Breast epithelium (tissue), 4 donors: ENCODE results near the gene ZNF629. TPM values are rescaled to one million over a fixed set of nuclear protein-coding genes. Genes with fewer than 3 reads are reported as not detected.
A peak's percentile ranks its signal among the peaks of the same experiment; 100 is the strongest.

Source experiments
- DNase-seq, 2 donors: peaks; one replicate each; pipeline ENCODE4 v3.0.0-alpha.2; 2019; ENCODE audit warnings: low spot score in 2 of 2
- H3K27ac ChIP-seq, 2 donors: fragments of 200-600 bp; sonication (generic) in 1 of 2; one replicate each; pipeline ENCODE4 v1.5.1; 2016 to 2019; ENCODE audit warnings: mild to moderate bottlenecking in 1 of 2
- H3K27me3 ChIP-seq, 2 donors: fragments of 200-600 bp; sonication (generic) in 1 of 2; one replicate each; pipeline versions ENCODE4 v1.5.1 to v1.6.0; 2017 to 2019; ENCODE audit warnings: control low read depth in 1 of 2, mild to moderate bottlenecking in 1 of 2
- H3K36me3 ChIP-seq: fragments of 200-600 bp; one replicate; pipeline ENCODE4 v1.5.1; 2019
- H3K4me1 ChIP-seq, 2 donors: fragments of 200-600 bp; sonication (generic); one replicate each; pipeline ENCODE4 v1.5.1; 2016 to 2019; ENCODE audit warnings: control low read depth in 1 of 2
- H3K4me3 ChIP-seq, 3 donors: fragments of 200-600 bp; sonication (generic); 1 replicate in 2 of 3; 2 replicates in 1 of 3; pipeline ENCODE4 v1.5.1; 2016 to 2019; ENCODE audit warnings: mild to moderate bottlenecking in 3 of 3, moderate library complexity in 2 of 3
- H3K9me3 ChIP-seq, 2 donors: fragments of 200-600 bp; sonication (generic) in 1 of 2; one replicate each; pipeline ENCODE4 v1.5.1; 2016 to 2019; ENCODE audit warnings: control low read depth in 1 of 2
- POLR2A ChIP-seq: fragments of 450-650 bp; IDR thresholded peaks from one replicate; pipeline ENCODE4 v1.6.1; 2016; ENCODE audit warnings: antibody characterized with exemption, mild to moderate bottlenecking, moderate library complexity
- POLR2AphosphoS5 ChIP-seq, 3 donors: sonication (generic); formaldehyde crosslinking; IDR thresholded peaks; one replicate each; pipeline ENCODE4 v1.6.1; 2017; ENCODE audit warnings: antibody characterized with exemption in 3 of 3
- intact Hi-C: fragments of 100-400 bp; cut with DNase I; formaldehyde crosslinking; loops from one replicate; pipeline ENCODE4 v1.15.1; 2023; ENCODE audit warnings: low total_unique reads
- total RNA-seq, 3 donors: library from RNA; depleted of rRNA; stranded (reverse); fragments of >200 nt; gene quantifications; one replicate each; pipeline ENCODE4 v1.1.0, GENCODE V29; 2016
- TF ChIP-seq, protein P1 (sequence below), 3 donors: fragments of 450-650 bp; IDR thresholded peaks; one replicate each; pipeline ENCODE4 v1.5.1; 2016 to 2017; ENCODE audit warnings: antibody characterized with exemption in 3 of 3, mild to moderate bottlenecking in 3 of 3, moderate library complexity in 3 of 3

ZNF629 gene
- total RNA-seq, 3 donors from 2014 or later, result 9.4 to 16.2 (median 10.5) TPM

GRCh38 chr16:30753596-30753995, 33.4 kb downstream of the ZNF629 start:
- peak overlapping the region in 1 of 2 donors; percentile 12 for H3K27ac ChIP-seq
- intact Hi-C loops, result no loop called here
- TF ChIP-seq, protein P1, sequence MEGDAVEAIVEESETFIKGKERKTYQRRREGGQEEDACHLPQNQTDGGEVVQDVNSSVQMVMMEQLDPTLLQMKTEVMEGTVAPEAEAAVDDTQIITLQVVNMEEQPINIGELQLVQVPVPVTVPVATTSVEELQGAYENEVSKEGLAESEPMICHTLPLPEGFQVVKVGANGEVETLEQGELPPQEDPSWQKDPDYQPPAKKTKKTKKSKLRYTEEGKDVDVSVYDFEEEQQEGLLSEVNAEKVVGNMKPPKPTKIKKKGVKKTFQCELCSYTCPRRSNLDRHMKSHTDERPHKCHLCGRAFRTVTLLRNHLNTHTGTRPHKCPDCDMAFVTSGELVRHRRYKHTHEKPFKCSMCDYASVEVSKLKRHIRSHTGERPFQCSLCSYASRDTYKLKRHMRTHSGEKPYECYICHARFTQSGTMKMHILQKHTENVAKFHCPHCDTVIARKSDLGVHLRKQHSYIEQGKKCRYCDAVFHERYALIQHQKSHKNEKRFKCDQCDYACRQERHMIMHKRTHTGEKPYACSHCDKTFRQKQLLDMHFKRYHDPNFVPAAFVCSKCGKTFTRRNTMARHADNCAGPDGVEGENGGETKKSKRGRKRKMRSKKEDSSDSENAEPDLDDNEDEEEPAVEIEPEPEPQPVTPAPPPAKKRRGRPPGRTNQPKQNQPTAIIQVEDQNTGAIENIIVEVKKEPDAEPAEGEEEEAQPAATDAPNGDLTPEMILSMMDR (IDR thresholded peaks at IDR 0.05), result no peak
- TF ChIP-seq POLR2AphosphoS5 (IDR thresholded peaks at IDR 0.05), result no peak
- TF ChIP-seq POLR2A, result no peak
- no peaks in the 10 kb centered on the region for H3K27me3 ChIP-seq
- H3K4me1 ChIP-seq, result no peaks in the 10 kb centered on the region
- no peaks in the 10 kb centered on the region for H3K9me3 ChIP-seq
- no peak overlapping the region for H3K4me3 ChIP-seq
- no peak for DNase-seq
- peaks cover 12% of the 10 kb centered on the region for H3K36me3 ChIP-seq

DNA sequence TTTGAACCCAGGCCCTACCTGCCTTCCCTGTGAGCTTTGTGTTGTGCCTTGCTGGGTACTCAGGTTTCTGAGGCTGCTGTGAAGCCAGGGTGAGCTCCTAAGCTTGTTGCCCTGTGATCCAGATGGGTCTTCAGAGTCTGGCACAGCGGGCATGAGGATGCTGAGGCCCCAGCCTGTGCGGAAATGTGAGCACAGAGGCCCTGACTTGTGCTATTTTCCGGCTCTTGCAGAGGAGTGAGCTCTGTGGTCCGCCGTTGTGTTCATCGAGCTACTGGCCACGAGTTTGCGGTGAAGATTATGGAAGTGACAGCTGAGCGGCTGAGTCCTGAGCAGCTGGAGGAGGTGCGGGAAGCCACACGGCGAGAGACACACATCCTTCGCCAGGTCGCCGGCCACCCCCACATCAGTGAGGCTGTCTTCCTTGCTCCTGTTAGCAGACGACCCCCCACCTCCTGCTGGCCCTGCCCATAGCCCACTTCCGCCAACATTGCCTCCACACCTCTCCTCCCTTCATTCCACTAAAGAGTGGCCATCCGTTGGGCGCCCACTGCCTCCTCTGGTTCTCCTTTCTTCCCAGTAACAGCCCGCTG, 36.0 kb downstream of the ZNF629 start:
- intact Hi-C loops, result no loop called here
- Histone ChIP-seq H3K27ac (no peak overlapping the region), H3K36me3 (peaks cover 2% of the 10 kb centered on the region), H3K27me3 (no peaks in the 10 kb centered on the region), H3K9me3 (no peaks in the 10 kb centered on the region), H3K4me3 (no peak overlapping the region), H3K4me1 (peaks cover 0 to 5% of the 10 kb centered on the region in 2 donors)
- TF ChIP-seq POLR2A, result no peak
- TF ChIP-seq, protein P1 (IDR thresholded peaks at IDR 0.05), result no peak
- no peak for DNase-seq

GRCh38 chr16:30750201-30750600, 36.8 kb downstream of the ZNF629 start:
- Histone ChIP-seq H3K27ac (no peak overlapping the region), H3K36me3 (no peaks in the 10 kb centered on the region), H3K4me1 (peaks cover 0 to 5% of the 10 kb centered on the region in 2 donors), H3K4me3 (no peak overlapping the region), H3K9me3 (no peaks in the 10 kb centered on the region), H3K27me3 (no peaks in the 10 kb centered on the region)
- TF ChIP-seq, protein P1 (IDR thresholded peaks at IDR 0.05), result no peak
- TF ChIP-seq POLR2A (no peak), POLR2AphosphoS5 (IDR thresholded peaks at IDR 0.05) (no peak)
- intact Hi-C loops, result no loop called here
- DNase-seq, result no peak

GRCh38 chr16:30748634-30749445, 38.2 kb downstream of the ZNF629 start:
- Histone ChIP-seq H3K27me3 (no peaks in the 10 kb centered on the region), H3K4me3 (peak overlapping the region; percentile 87 to 94 (median 89)), H3K27ac (peak overlapping the region; percentile 81 to 88), H3K36me3 (no peaks in the 10 kb centered on the region), H3K9me3 (no peaks in the 10 kb centered on the region), H3K4me1 (peaks cover 0 to 5% of the 10 kb centered on the region in 2 donors)
- no peak for TF ChIP-seq POLR2AphosphoS5 (IDR thresholded peaks at IDR 0.05)
- no peak for TF ChIP-seq POLR2A
- TF ChIP-seq, protein P1 (IDR thresholded peaks at IDR 0.05), result no peak
- intact Hi-C loops, result no loop called here
- no peak for DNase-seq
